Nasal cavity respiratory epithelium epithelial cell of viscerocranial mucosa (primary cell): Measurements from ENCODE around the gene DCDC1. TPM values are rescaled to one million over a fixed set of nuclear protein-coding genes. Genes with fewer than 3 reads are reported as not detected.

Experiments
- total RNA-seq: library from RNA; depleted of rRNA; stranded (reverse); fragments of >200 nt; gene quantifications from 2 replicates; pipeline ENCODE4 v1.2.3, GENCODE V29; 2014

DCDC1 gene, protein sequence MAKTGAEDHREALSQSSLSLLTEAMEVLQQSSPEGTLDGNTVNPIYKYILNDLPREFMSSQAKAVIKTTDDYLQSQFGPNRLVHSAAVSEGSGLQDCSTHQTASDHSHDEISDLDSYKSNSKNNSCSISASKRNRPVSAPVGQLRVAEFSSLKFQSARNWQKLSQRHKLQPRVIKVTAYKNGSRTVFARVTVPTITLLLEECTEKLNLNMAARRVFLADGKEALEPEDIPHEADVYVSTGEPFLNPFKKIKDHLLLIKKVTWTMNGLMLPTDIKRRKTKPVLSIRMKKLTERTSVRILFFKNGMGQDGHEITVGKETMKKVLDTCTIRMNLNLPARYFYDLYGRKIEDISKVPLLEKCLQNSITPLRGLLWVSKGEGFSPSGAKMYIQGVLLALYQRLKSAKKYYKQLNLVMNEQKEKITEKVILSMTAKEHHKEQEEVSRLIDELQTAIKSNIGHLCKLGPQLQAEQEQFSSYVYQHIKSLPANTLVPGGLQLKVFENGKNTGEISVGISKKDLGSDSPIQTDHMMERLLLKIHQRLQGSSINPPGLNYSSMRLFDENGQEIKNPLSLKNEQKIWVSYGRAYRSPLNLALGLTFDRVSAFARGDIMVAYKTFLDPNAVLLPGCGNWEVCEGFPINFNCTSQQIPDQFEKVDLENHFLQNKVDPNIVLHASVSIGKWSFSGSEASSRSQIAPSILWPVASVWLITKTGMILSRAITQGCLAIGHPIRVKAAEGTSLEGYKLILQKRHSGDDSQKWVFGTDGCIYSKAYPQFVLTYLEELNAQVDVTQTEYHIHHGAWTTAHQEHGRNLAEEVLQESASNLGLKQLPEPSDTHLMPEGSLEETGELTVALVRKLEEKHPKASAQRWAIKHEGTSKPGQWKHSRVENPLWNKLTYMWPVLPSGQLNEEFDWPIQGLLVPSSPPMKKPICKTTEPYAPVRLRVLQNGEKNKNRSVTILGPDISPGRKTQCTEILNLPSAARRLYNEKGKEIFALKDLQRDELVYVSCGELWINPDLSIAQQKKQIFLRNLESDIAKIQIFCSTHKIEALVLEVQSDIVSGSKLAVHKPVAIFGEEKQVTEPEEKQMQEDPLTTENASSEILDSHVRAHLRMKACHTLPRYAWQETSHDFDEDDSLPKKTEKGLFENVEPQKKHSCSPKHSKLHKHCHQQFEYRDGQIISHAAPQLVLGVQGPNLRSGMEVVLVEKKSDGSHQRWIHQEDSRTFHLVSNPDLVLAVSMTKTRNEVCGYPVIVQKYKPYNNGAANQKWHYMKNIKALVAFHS (N-terminal part only)
- total RNA-seq = 0.28 TPM in 1 of 2 replicates, not detected in the other

DNA sequence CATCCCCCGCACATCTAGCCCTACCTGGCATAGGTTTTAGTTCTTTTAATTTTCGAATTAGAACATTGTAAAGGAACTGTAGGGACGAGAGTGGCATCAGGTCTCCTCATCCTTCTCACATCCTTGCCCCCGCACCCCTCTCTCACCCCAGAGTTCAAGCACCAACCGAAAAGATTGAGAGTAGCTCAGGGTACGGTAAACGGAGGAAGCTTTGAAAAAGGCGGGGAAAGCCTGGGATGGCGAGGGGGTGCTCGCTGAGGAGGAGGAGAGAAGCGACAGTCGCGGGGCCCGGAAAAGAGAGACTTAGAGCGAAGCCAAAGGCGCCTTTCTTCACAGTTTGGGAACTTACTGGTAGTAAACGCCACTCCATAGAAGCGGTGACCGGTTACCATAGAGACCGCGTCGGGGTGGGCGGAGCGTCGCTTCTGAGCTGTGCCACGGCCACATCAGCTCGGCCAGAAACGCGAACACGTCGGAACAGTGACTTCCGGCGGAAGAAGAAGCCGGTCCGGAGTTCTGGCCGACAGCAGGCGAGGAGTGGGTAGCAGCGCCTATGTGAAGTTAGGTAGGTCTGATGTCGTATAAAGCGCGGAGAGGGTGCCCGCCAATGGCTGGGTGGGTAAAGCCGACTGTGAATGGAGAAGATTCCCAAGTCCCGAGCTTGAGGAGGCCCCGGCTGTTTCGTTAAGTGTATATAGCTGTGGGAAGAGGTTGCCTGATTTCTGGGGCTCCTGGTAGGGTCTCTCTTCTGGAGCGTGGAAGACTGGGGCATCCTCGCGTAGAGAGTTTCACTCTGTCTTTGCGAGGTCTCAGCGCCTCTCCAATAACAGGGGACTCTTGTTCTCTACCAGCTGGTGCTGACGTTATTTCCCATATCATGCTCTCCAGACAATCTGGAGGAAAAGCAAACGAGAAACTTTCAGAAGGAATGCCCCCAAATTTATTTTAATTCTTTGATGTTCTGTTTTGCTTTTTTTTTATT is at the start of gene DCDC1, which contains the start of gene DNAJC24:
DCDC1 (minus strand) TSS at position 392 of the 982 bp plus-strand sequence. CDS start 41,459 bp downstream, outside the sequence.
DNAJC24 (plus strand) TSS at position 513 of the 982 bp plus-strand sequence. CDS start 889 bp downstream, outside the sequence.

Other genes with a start within 250 kb of the DCDC1 start
- gene DNAJC24, start 121 bp upstream of the DCDC1 start, total RNA-seq = 22.2 and 27.0 TPM in 2 replicates
- 18.2 and 20.5 TPM in 2 replicates for gene IMMP1L, start 139.9 kb upstream of the DCDC1 start, total RNA-seq
- 12.6 and 16.0 TPM in 2 replicates for gene ELP4, start 140.0 kb upstream of the DCDC1 start, total RNA-seq